ENCODE results near the gene PRICKLE2. TPM values are rescaled to one million over a fixed set of nuclear protein-coding genes. Genes with fewer than 3 reads are reported as not detected.

PRICKLE2 gene
- total RNA-seq, 1 experiment from 2014 or later: 1.5 TPM

DNA sequence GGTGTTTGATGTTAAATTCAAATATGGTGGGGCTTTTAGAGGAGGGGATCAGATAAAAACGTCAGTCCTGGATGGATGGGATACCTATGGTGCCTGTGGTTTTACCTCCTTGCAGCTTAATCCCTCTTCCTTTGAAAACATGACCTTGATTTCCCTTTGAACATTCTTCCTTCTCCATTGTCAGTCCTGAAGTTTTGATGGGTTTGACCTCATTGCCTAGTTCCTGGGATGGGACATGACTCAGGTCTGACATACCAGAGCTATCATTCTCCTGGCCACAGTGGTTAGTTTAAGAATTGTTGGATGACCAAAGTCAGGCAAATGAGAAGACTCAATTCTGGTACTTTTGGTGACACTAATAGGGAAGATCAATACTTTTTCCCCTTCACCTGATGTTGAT, 87.2 kb downstream of the PRICKLE2 start:
- no peak for DNase-seq
- Histone ChIP-seq H3K27me3 (ENCODE audit: control insufficient read depth, insufficient read depth, low read length) (no peaks in the 10 kb centered on the region), H3K4me3 (ENCODE audit: insufficient read depth, low read depth, low read length) (no peak overlapping the region), H3K36me3 (replicated peaks; ENCODE audit: control insufficient read depth, insufficient read depth, low read length) (no peaks in the 10 kb centered on the region)

DNA sequence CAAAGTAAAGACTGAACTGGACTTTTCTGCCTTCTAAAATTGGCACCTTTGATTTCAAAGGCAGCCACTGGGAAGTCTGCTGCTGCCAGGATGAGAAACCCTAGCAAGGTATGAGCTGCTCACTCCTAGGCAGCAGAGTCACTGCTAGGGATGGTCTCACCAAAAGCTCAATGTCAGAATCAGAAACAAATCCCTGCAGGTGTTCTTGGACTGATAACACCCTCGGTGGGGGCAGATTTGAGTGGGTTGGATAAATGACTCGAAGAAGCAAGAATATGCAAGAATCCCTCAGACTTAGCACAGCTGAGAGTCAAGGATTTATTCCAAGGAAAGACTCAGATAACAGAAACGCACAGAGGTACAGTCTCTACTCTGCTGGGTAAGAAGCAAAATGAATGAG, 90.4 kb downstream of the PRICKLE2 start:
- H3K27me3 ChIP-seq (ENCODE audit: control insufficient read depth, insufficient read depth, low read length): no peaks in the 10 kb centered on the region
- no peak for DNase-seq

DNA sequence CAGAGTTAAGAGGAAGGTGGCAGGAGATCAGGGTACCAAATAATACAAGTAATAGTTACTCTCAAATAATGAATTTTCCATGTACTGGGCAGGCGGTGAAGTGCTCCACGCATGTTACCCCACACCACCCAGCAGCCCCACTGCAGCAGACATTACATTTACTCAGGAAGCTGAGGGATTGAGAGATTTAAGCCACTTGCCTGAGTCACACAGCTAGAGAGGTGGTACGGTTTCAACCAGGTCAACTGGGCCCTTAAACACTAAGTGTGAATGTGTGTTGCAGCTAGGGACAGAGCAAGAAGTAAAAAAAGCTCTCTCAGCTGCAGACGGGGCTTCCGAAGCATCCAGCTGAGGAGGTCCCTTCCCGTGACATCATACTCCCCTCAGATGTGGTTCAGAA, 91.3 kb downstream of the PRICKLE2 start:
- Histone ChIP-seq H3K36me3 (replicated peaks; ENCODE audit: control insufficient read depth, insufficient read depth, low read length) (no peaks in the 10 kb centered on the region), H3K27me3 (ENCODE audit: control insufficient read depth, insufficient read depth, low read length) (no peaks in the 10 kb centered on the region), H3K4me3 (ENCODE audit: insufficient read depth, low read depth, low read length) (no peak overlapping the region)
- no peak for DNase-seq

More for the DNA sequence above, 90.4 kb downstream of the PRICKLE2 start:
- Histone ChIP-seq H3K36me3 (replicated peaks; ENCODE audit: control insufficient read depth, insufficient read depth, low read length) (no peaks in the 10 kb centered on the region), H3K4me3 (ENCODE audit: insufficient read depth, low read depth, low read length) (no peak overlapping the region)

GRCh38 chr3:64133272-64133671, 92.0 kb downstream of the PRICKLE2 start:
- no peak for DNase-seq
- Histone ChIP-seq H3K27me3 (ENCODE audit: control insufficient read depth, insufficient read depth, low read length) (no peaks in the 10 kb centered on the region), H3K4me3 (ENCODE audit: insufficient read depth, low read depth, low read length) (no peak overlapping the region), H3K36me3 (replicated peaks; ENCODE audit: control insufficient read depth, insufficient read depth, low read length) (no peaks in the 10 kb centered on the region)

DNA sequence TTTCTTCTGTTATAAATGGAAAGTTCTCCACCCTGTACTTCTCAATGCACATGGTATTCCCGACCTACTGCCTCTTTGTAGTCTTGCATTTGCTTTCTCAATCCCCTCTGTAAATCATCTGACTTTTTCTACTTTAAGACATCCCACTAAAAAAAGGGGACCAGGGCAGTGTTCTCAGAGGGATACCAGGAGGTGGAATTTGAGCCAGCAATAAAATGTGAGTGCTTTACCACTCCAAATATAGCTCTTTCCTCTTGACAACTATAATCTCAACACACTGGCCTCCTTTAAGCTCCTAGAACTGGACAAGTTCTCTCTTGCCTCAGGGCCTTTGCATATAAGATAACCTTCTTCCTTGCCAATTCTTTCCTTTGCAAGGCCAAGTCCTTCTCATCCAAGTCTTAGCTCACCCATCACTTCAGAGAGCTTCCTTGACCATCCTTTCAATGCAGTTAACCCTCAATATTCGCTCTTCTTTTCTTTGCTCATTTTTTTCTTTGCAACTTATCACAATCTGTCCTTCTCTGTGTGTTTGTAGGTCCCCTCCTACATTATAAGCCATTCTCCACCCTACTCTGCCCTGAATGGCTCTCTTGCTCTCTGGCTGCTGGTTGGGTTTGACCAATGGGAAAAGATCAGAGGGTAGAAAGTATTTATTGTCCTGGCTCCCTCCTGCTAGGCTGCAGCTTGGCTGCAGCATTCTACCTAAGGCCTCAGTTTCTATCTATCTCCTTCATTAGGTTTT, 93.4 kb downstream of the PRICKLE2 start:
- no peak overlapping the region for H3K4me3 ChIP-seq (ENCODE audit: insufficient read depth, low read depth, low read length)
- no peaks in the 10 kb centered on the region for H3K27me3 ChIP-seq (ENCODE audit: control insufficient read depth, insufficient read depth, low read length)
- DNase-seq: no peak
- H3K36me3 ChIP-seq (replicated peaks; ENCODE audit: control insufficient read depth, insufficient read depth, low read length): no peaks in the 10 kb centered on the region

DNA sequence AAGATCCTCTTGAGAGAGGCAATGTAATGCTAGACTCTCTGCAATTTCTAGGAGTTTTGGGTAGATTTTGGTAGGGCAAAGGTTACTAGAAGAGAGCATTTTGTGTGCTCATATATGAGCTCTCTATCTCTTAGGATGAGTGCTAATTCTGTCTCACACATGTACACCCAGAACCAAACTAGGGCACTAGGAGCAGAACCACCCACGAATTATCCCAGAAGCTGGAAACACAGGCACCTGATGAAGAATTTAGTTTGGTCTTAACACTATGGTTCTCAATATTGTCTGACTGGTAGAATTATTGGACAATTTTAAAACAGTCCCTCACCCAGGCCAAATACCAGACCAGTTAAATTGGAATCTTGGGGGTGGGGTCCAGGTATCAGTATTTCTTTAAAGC, 94.8 kb downstream of the PRICKLE2 start:
- H3K36me3 ChIP-seq (replicated peaks; ENCODE audit: control insufficient read depth, insufficient read depth, low read length): no peaks in the 10 kb centered on the region
- H3K4me3 ChIP-seq (ENCODE audit: insufficient read depth, low read depth, low read length): no peak overlapping the region
- no peaks in the 10 kb centered on the region for H3K27me3 ChIP-seq (ENCODE audit: control insufficient read depth, insufficient read depth, low read length)
- no peak for DNase-seq

- Histone ChIP-seq H3K36me3 (replicated peaks; ENCODE audit: control insufficient read depth, insufficient read depth, low read length) (no peaks in the 10 kb centered on the region), H3K4me3 (ENCODE audit: insufficient read depth, low read depth, low read length) (no peak overlapping the region), H3K27me3 (ENCODE audit: control insufficient read depth, insufficient read depth, low read length) (no peaks in the 10 kb centered on the region)
- DNase-seq: no peak
Observed at GRCh38 chr3:64129581-64129980, 95.7 kb downstream of the PRICKLE2 start.

- no peaks in the 10 kb centered on the region for H3K27me3 ChIP-seq (ENCODE audit: control insufficient read depth, insufficient read depth, low read length)
- H3K36me3 ChIP-seq (replicated peaks; ENCODE audit: control insufficient read depth, insufficient read depth, low read length): no peaks in the 10 kb centered on the region
- DNase-seq: no peak
- no peak overlapping the region for H3K4me3 ChIP-seq (ENCODE audit: insufficient read depth, low read depth, low read length)
Observed at GRCh38 chr3:64129106-64129505, 96.2 kb downstream of the PRICKLE2 start.

- no peak for DNase-seq
- Histone ChIP-seq H3K4me3 (ENCODE audit: insufficient read depth, low read depth, low read length) (no peak overlapping the region), H3K27me3 (ENCODE audit: control insufficient read depth, insufficient read depth, low read length) (no peaks in the 10 kb centered on the region), H3K36me3 (replicated peaks; ENCODE audit: control insufficient read depth, insufficient read depth, low read length) (no peaks in the 10 kb centered on the region)
Observed at GRCh38 chr3:64125561-64125960, 99.7 kb downstream of the PRICKLE2 start.

DNA sequence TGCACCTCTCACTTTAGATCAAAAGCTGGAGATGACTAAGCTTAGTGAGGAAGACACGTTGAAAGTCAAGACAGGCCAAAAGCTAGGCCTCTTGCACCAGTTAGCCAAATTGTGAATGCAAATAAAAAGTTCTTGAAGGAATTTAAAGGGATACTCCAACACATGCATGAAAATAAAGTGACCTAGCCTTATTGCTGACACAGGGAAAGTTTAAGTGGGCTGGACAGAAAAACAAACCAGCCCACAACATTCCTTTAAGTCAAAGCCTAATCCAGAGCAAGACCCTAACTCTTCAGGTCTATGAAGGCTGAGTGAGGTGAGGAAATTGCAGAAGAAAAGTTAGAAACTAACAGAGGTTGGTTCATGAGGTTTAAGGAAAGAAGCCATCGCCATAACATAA, 101.3 kb downstream of the PRICKLE2 start:
- H3K4me3 ChIP-seq (ENCODE audit: insufficient read depth, low read depth, low read length): no peak overlapping the region
- no peaks in the 10 kb centered on the region for H3K27me3 ChIP-seq (ENCODE audit: control insufficient read depth, insufficient read depth, low read length)
- no peaks in the 10 kb centered on the region for H3K36me3 ChIP-seq (replicated peaks; ENCODE audit: control insufficient read depth, insufficient read depth, low read length)
- no peak for DNase-seq

DNA sequence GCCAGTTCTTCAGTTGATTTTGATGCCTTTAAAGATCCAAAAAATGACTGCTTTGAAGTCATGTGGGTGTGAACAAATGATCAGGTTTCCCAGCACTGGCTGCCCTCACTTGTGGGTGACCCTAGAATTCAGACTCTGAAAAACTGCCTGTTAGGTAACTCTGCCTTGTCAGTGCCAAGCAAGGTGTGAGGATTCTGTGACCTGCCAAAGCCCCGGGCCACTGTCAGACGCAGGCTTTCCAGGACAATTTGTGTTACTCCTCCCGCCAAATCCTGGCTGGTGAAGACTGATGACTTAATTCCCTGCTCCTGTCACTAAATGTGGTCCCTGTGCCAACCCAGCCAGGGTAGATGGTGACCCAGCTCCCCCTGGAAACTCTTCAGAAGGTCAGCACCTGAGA, 102.8 kb downstream of the PRICKLE2 start:
- no peaks in the 10 kb centered on the region for H3K36me3 ChIP-seq (replicated peaks; ENCODE audit: control insufficient read depth, insufficient read depth, low read length)
- no peak overlapping the region for H3K4me3 ChIP-seq (ENCODE audit: insufficient read depth, low read depth, low read length)
- H3K27me3 ChIP-seq (ENCODE audit: control insufficient read depth, insufficient read depth, low read length): no peaks in the 10 kb centered on the region
- no peak for DNase-seq

DNA sequence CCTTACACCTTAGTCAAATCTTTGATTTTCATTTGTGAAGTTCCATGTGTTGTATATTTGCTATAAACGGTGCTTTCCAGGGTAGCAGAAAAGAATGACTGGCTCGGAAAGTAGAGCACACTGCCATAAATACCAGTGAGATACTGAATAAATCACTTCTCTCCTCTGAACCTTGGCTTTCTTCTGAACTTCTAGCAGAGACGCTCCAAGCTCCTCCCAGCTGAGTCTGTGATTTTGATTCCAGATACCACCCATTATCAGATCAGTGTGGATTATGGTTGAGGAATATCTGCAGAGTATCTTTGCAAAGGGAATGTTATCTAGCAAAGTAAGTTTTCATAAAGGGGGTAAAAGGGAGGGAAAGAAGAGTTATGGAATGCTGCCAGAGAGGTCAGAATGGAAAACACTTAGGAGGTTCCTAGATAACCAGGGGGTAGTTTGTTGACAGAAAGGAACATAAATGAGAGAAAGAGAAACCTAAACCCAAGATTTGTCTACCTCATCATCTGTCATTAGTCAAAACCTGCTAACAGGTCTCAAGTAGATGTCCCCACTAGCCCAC, 103.4 kb downstream of the PRICKLE2 start:
- no peak overlapping the region for H3K4me3 ChIP-seq (ENCODE audit: insufficient read depth, low read depth, low read length)
- H3K36me3 ChIP-seq (replicated peaks; ENCODE audit: control insufficient read depth, insufficient read depth, low read length): no peaks in the 10 kb centered on the region
- no peak for DNase-seq
- no peaks in the 10 kb centered on the region for H3K27me3 ChIP-seq (ENCODE audit: control insufficient read depth, insufficient read depth, low read length)

- Histone ChIP-seq H3K4me3 (ENCODE audit: insufficient read depth, low read depth, low read length) (no peak overlapping the region), H3K27me3 (ENCODE audit: control insufficient read depth, insufficient read depth, low read length) (no peaks in the 10 kb centered on the region), H3K36me3 (replicated peaks; ENCODE audit: control insufficient read depth, insufficient read depth, low read length) (no peaks in the 10 kb centered on the region)
- no peak for DNase-seq
Observed at GRCh38 chr3:64120876-64121275, 104.4 kb downstream of the PRICKLE2 start.

DNA sequence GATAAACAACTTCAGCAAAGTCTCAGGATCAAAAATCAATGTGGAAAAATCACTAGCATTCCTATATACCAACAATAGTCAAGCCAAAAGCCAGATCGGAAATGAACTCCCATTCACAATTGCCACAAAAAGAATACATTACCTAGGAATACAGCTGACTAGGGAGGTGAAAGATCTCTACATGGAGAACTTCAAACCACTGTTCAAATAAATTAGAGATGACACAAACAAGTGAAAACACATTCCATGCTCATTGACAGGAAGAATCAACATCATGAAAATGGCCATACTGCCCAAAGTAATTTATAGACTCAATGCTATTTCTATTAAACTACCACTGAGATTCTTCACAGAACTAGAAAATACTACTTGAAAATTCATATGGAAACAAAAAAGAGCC, 107.8 kb downstream of the PRICKLE2 start:
- Histone ChIP-seq H3K4me3 (ENCODE audit: insufficient read depth, low read depth, low read length) (no peak overlapping the region), H3K36me3 (replicated peaks; ENCODE audit: control insufficient read depth, insufficient read depth, low read length) (no peaks in the 10 kb centered on the region), H3K27me3 (ENCODE audit: control insufficient read depth, insufficient read depth, low read length) (no peaks in the 10 kb centered on the region)
- no peak for DNase-seq

- H3K4me3 ChIP-seq (ENCODE audit: insufficient read depth, low read depth, low read length): no peak overlapping the region
- no peaks in the 10 kb centered on the region for H3K36me3 ChIP-seq (replicated peaks; ENCODE audit: control insufficient read depth, insufficient read depth, low read length)
- DNase-seq: no peak
- no peaks in the 10 kb centered on the region for H3K27me3 ChIP-seq (ENCODE audit: control insufficient read depth, insufficient read depth, low read length)
Observed at GRCh38 chr3:64114651-64115050, 110.6 kb downstream of the PRICKLE2 start.
